Caco-2 (cell line): ENCODE results near the gene RPLP2. TPM values are rescaled to one million over a fixed set of nuclear protein-coding genes. Genes with fewer than 3 reads are reported as not detected.

Experiments used
- BruUV-seq: library from RNA; stranded (reverse); fragments of 400-500 nt; replicated peaks from 2 replicates; lab custom pipeline; 2021; lab: Mats Ljungman, UMichigan
- CTCF ChIA-PET: fragments of 300-600 bp; sonication (Branson Sonifier 250); formaldehyde crosslinking; loops from one replicate; lab custom pipeline; 2022; ENCODE audit warnings: antibody characterized with exemption; lab: Charles Lee
- POLR2A ChIA-PET: fragments of 300-600 bp; sonication (Branson Sonifier 250); formaldehyde crosslinking; loops from one replicate; lab custom pipeline; 2022; ENCODE audit warnings: antibody characterized with exemption; lab: Charles Lee
- DNase-seq, 2 experiments: peaks; one replicate each; pipeline versions ENCODE4 v3.0.0 to v3.0.0-alpha.2; 2020 to 2022
- H3K27me3 ChIP-seq: replicated peaks from 2 replicates; pipeline ENCODE4 v1.6.0; 2011; ENCODE audit warnings: low read length; ENCODE audit not compliant: control insufficient read depth, insufficient read depth
- H3K36me3 ChIP-seq: 2 replicates; pipeline ENCODE4 v1.5.1; 2011; ENCODE audit warnings: low read length; ENCODE audit not compliant: control insufficient read depth, insufficient read depth
- H3K4me1 ChIP-seq: fragments of 250-450 bp; sonication (Bioruptor Pico); 2 replicates; pipeline ENCODE4 v1.5.1; 2020; ENCODE audit warnings: mild to moderate bottlenecking
- H3K4me3 ChIP-seq: 2 replicates; pipeline ENCODE4 v1.5.1; 2011; ENCODE audit warnings: low read depth, mild to moderate bottlenecking, control low read depth, low read length
- H3K9me3 ChIP-seq: fragments of 250-450 bp; sonication (Bioruptor Pico); 2 replicates; pipeline ENCODE4 v1.5.1; 2020; ENCODE audit warnings: mild to moderate bottlenecking, moderate library complexity
- H3K27ac Mint-ChIP-seq: one replicate; pipeline ENCODE4 v1.8.0; 2022; ENCODE audit warnings: mixed read lengths; ENCODE audit not compliant: unreplicated experiment
- H3K27me3 Mint-ChIP-seq: one replicate; pipeline ENCODE4 v1.8.0; 2022; ENCODE audit warnings: mixed read lengths; ENCODE audit not compliant: insufficient read depth, unreplicated experiment
- H3K36me3 Mint-ChIP-seq: one replicate; pipeline ENCODE4 v1.8.0; 2022; ENCODE audit warnings: mild to moderate bottlenecking, mixed read lengths; ENCODE audit not compliant: insufficient read depth, unreplicated experiment
- H3K4me1 Mint-ChIP-seq: one replicate; pipeline ENCODE4 v1.8.0; 2022; ENCODE audit warnings: low read depth, mixed read lengths; ENCODE audit not compliant: unreplicated experiment
- H3K4me3 Mint-ChIP-seq: one replicate; pipeline ENCODE4 v1.8.0; 2022; ENCODE audit warnings: mild to moderate bottlenecking, moderate library complexity, mixed read lengths; ENCODE audit not compliant: unreplicated experiment
- H3K9me3 Mint-ChIP-seq: one replicate; pipeline ENCODE4 v1.8.0; 2022; ENCODE audit warnings: mixed read lengths; ENCODE audit not compliant: unreplicated experiment
- CTCF ChIP-seq, 2 experiments: fragments of 200-600 bp in 1 of 2; IDR thresholded peaks; 1 replicate in 1 of 2; 2 replicates in 1 of 2; pipeline versions ENCODE4 v1.5.1 to v1.8.0; 2011 to 2022; ENCODE audit warnings: antibody characterized with exemption in 1 of 2, control low read depth in 1 of 2, inconsistent platforms in 1 of 2, low read depth in 1 of 2, low read length in 1 of 2, mild to moderate bottlenecking in 1 of 2, moderate library complexity in 1 of 2; ENCODE audit not compliant: insufficient read depth in 1 of 2, severe bottlenecking in 1 of 2, unreplicated experiment in 1 of 2
- intact Hi-C: fragments of 100-400 bp; cut with micrococcal nuclease; formaldehyde crosslinking; loops from one replicate; pipeline ENCODE4 v1.10.0; 2022; ENCODE audit not compliant: unreplicated experiment
- total RNA-seq: library from RNA; stranded (reverse); gene quantifications from 2 replicates; pipeline ENCODE4 v1.2.3, GENCODE V29; 2022

RPLP2 gene
- total RNA-seq, 1 experiment from 2014 or later: 2,622 TPM

DNA sequence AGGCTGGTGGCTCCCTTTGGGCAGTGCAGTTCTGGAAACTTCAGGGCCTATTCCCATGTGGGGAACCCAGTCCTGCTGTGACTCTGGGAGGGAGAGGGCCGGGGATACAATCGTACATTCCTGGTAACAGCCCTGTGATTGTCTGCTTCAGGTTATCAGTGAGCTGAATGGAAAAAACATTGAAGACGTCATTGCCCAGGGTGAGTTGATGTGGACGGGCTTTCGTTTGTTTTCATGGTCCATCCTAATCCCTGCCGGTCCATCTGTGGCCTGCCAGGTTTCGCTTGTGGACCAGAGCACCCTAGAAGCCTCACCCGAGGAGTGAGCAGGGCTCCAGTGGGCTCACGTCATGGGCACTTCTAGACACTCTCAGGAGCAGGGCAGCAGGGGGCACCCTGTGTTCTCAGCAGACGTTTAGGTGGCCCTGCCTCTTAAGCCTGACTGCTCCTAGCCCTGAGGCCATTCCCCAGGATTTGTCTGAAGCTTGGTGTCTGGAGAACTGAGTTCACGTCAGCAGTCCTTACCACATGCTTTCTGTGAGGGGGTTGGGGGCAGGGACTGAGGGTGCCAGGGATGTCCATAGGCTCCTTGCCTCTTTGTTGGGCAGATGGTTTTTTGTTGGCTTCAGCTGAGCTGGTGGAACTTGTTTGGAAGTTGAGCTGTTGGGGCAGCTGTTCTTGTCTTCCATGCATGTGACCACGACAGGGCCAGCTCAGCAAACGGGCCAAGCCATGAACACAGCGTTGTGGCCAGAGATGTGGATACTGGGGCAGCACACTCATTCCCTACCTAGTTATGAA lies 1.9 kb downstream of the RPLP2 start:
- no peaks in the 10 kb centered on the region for H3K9me3 ChIP-seq
- peak overlapping the region; percentile 98; the same call in 1 of the 2 replicates for H3K4me3 ChIP-seq
- no peaks in the 10 kb centered on the region for H3K27me3 ChIP-seq
- peaks cover 75% of the 10 kb centered on the region for H3K36me3 Mint-ChIP-seq
- H3K9me3 Mint-ChIP-seq: no peaks in the 10 kb centered on the region
- peaks cover 4% of the 10 kb centered on the region; the same call in 1 of the 2 replicates for H3K4me1 ChIP-seq
- no peaks in the 10 kb centered on the region for H3K27me3 Mint-ChIP-seq
- peak overlapping the region; percentile 99 for H3K27ac Mint-ChIP-seq
- intact Hi-C loops: no loop called here
- H3K36me3 ChIP-seq: peaks cover 14% of the 10 kb centered on the region
- H3K4me1 Mint-ChIP-seq: no peaks in the 10 kb centered on the region
- CTCF ChIA-PET: interaction anchor here (0.6 kb wide), 1 partner anchor 12 kb away, joined by 4 read pairs; no protein-coding TSS in a partner anchor
- DNase-seq: no peak
- H3K4me3 Mint-ChIP-seq: peak overlapping the region; percentile 98
- no peak for TF ChIP-seq CTCF (IDR thresholded peaks at IDR 0.05; ENCODE audit: insufficient read depth in 1 of 2, low read depth in 1 of 2, low read length in 1 of 2, severe bottlenecking in 1 of 2, unreplicated experiment in 1 of 2)
- no TSS peak for BruUV-seq
- POLR2A ChIA-PET: no interaction called here

DNA sequence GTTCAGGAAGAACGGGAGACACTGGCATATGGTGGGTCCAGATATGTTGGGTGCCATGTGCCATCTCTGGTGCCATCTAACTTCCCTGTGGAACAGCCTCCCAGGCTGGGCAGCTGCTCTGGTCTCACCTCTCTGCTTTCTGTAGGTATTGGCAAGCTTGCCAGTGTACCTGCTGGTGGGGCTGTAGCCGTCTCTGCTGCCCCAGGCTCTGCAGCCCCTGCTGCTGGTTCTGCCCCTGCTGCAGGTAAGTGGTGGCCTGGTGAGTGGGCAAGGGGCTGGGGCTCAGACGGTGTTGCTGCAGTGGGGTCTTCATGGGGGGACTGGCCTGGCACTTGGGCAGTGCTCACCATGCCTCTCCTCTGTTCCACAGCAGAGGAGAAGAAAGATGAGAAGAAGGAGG lies 2.6 kb downstream of the RPLP2 start:
- Histone ChIP-seq H3K4me1 (peaks cover 4% of the 10 kb centered on the region; the same call in 1 of the 2 replicates), H3K9me3 (no peaks in the 10 kb centered on the region), H3K27me3 (no peaks in the 10 kb centered on the region), H3K36me3 (peaks cover 14% of the 10 kb centered on the region), H3K4me3 (no peak overlapping the region)
- intact Hi-C loops: no loop called here
- no peaks in the 10 kb centered on the region for H3K9me3 Mint-ChIP-seq
- POLR2A ChIA-PET: no interaction called here
- DNase-seq: no peak
- no peak overlapping the region for H3K4me3 Mint-ChIP-seq
- peak overlapping the region; percentile 99 for H3K27ac Mint-ChIP-seq
- CTCF ChIA-PET: interaction anchor here (0.6 kb wide), 1 partner anchor 11 kb away, joined by 4 read pairs; no protein-coding TSS in a partner anchor
- no peak for TF ChIP-seq CTCF (IDR thresholded peaks at IDR 0.05; ENCODE audit: insufficient read depth in 1 of 2, low read depth in 1 of 2, low read length in 1 of 2, severe bottlenecking in 1 of 2, unreplicated experiment in 1 of 2)
- no peaks in the 10 kb centered on the region for H3K4me1 Mint-ChIP-seq
- no peaks in the 10 kb centered on the region for H3K27me3 Mint-ChIP-seq
- no TSS peak for BruUV-seq
- H3K36me3 Mint-ChIP-seq: peaks cover 76% of the 10 kb centered on the region

DNA sequence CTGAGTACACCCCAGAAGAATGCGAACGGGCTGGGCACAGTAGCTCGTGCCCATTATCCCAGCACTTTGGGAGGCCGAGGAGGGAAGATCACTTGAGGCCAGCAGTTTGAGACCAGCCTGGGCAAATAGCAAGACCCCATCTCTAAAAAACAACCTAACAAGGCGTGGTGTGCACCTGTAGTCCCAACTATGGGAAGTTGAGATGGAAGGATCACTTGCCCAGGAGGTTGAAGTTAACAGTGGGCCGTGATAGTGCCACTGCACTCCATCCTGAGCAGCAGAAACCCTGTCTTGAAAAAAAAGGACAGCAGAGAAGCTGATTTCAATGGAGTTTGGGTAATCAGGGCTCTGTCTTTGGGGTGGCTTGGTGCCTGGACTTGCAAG lies 3.3 kb downstream of the RPLP2 start:
- no peak for TF ChIP-seq CTCF (IDR thresholded peaks at IDR 0.05; ENCODE audit: insufficient read depth in 1 of 2, low read depth in 1 of 2, low read length in 1 of 2, severe bottlenecking in 1 of 2, unreplicated experiment in 1 of 2)

More for the DNA sequence above, 3.3 kb downstream of the RPLP2 start:
- H3K4me1 ChIP-seq: peaks cover 4% of the 10 kb centered on the region
- H3K27me3 ChIP-seq: no peaks in the 10 kb centered on the region
- CTCF ChIA-PET: no interaction called here
- no peak overlapping the region for H3K27ac Mint-ChIP-seq
- peaks cover 14% of the 10 kb centered on the region for H3K36me3 ChIP-seq
- H3K27me3 Mint-ChIP-seq: no peaks in the 10 kb centered on the region
- H3K4me3 ChIP-seq: no peak overlapping the region
- no peaks in the 10 kb centered on the region for H3K9me3 ChIP-seq
- no peaks in the 10 kb centered on the region for H3K9me3 Mint-ChIP-seq
- intact Hi-C loops: no loop called here
- POLR2A ChIA-PET: no interaction called here
- peaks cover 81% of the 10 kb centered on the region for H3K36me3 Mint-ChIP-seq
- H3K4me3 Mint-ChIP-seq: no peak overlapping the region
- no peaks in the 10 kb centered on the region for H3K4me1 Mint-ChIP-seq
- no peak for DNase-seq
- no TSS peak for BruUV-seq
